ENCODE measurements around the gene CFD. TPM values are rescaled to one million over a fixed set of nuclear protein-coding genes. Genes with fewer than 3 reads are reported as not detected.
"Not testable (repeated sequence)": the region's sequence is repeated elsewhere in the genome, so short reads cannot be mapped to it uniquely, and the experiment has no call there.

CFD gene
- total and polyA plus RNA-seq, 10 of the 15 experiments (the other 5 are each of a cell fraction or from before 2014, with no cell fraction given) = 0.05 to 1.1 (median 0.38) TPM; not detected in 4

DNA sequence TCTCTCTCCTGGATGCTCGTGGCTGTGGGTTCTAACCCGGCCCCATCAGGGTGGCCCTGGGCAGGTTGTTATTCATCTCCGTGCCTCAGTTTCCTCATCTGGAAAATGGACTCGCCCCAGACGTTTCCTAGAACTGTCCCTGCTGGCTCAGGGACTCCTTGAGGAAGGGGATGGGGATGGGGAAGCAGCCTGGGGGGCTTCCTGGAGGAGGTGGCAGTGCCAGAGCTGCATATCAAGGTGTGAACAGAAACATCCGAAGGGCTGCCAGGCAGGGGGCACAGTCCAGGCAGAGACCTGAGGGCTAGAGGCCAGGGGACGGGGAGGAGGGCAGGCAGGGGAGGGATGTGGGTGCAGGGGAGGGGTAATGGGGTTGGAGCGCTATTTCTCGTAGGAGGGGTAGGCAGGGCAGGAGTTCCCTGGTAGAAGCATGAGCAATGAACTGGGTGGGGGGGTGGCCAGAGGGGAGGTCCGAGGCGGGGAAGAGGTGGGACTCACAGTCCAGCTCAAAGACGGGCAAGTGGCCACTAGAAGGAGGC, 11.0 kb upstream of the CFD start (continued):
- TF ChIP-seq, protein P1, sequence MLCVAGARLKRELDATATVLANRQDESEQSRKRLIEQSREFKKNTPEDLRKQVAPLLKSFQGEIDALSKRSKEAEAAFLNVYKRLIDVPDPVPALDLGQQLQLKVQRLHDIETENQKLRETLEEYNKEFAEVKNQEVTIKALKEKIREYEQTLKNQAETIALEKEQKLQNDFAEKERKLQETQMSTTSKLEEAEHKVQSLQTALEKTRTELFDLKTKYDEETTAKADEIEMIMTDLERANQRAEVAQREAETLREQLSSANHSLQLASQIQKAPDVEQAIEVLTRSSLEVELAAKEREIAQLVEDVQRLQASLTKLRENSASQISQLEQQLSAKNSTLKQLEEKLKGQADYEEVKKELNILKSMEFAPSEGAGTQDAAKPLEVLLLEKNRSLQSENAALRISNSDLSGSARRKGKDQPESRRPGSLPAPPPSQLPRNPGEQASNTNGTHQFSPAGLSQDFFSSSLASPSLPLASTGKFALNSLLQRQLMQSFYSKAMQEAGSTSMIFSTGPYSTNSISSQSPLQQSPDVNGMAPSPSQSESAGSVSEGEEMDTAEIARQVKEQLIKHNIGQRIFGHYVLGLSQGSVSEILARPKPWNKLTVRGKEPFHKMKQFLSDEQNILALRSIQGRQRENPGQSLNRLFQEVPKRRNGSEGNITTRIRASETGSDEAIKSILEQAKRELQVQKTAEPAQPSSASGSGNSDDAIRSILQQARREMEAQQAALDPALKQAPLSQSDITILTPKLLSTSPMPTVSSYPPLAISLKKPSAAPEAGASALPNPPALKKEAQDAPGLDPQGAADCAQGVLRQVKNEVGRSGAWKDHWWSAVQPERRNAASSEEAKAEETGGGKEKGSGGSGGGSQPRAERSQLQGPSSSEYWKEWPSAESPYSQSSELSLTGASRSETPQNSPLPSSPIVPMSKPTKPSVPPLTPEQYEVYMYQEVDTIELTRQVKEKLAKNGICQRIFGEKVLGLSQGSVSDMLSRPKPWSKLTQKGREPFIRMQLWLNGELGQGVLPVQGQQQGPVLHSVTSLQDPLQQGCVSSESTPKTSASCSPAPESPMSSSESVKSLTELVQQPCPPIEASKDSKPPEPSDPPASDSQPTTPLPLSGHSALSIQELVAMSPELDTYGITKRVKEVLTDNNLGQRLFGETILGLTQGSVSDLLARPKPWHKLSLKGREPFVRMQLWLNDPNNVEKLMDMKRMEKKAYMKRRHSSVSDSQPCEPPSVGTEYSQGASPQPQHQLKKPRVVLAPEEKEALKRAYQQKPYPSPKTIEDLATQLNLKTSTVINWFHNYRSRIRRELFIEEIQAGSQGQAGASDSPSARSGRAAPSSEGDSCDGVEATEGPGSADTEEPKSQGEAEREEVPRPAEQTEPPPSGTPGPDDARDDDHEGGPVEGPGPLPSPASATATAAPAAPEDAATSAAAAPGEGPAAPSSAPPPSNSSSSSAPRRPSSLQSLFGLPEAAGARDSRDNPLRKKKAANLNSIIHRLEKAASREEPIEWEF (IDR thresholded peaks at IDR 0.05; ENCODE audit: insufficient replicate concordance, low read depth, low read length) = no peak
- TF ChIP-seq, protein P2, sequence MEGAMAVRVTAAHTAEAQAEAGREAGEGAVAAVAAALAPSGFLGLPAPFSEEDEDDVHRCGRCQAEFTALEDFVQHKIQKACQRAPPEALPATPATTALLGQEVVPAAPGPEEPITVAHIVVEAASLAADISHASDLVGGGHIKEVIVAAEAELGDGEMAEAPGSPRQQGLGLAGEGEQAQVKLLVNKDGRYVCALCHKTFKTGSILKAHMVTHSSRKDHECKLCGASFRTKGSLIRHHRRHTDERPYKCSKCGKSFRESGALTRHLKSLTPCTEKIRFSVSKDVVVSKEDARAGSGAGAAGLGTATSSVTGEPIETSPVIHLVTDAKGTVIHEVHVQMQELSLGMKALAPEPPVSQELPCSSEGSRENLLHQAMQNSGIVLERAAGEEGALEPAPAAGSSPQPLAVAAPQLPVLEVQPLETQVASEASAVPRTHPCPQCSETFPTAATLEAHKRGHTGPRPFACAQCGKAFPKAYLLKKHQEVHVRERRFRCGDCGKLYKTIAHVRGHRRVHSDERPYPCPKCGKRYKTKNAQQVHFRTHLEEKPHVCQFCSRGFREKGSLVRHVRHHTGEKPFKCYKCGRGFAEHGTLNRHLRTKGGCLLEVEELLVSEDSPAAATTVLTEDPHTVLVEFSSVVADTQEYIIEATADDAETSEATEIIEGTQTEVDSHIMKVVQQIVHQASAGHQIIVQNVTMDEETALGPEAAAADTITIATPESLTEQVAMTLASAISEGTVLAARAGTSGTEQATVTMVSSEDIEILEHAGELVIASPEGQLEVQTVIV (IDR thresholded peaks at IDR 0.05; ENCODE audit: borderline replicate concordance, partially characterized antibody) = no peak
- TF ChIP-seq ZNF217 (IDR thresholded peaks at IDR 0.05) (no peak), SMARCA5 (IDR thresholded peaks at IDR 0.05) (no peak), CHD1 (IDR thresholded peaks at IDR 0.05; ENCODE audit: low read depth, low read length) (no peak)

DNA sequence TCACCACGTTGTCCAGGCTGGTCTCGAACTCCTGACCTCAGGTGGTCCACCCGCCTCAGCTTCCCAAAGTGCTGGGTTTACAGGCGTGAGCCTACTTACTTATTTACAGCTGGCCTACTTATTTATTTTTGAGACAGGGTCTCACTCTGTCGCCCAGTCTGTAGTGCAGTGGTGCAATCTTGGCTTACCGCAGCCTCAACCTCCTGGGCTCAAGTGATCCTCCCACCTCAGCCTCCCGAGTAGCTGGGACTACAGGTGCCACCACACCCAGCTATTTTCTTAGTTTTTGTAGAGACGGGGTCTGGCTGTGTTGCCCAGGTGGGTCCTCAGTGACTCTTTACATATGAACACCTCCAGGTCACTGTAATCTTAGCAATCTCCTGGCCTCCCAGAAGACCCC, 10.3 kb upstream of the CFD start:
- H3K36me3 ChIP-seq (ENCODE audit: control insufficient read depth in 2 of 2, insufficient read depth in 2 of 2, low read length in 1 of 2); FAIRE-seq; in situ Hi-C loops (cut with MboI); BruUV-seq (replicated peaks); intact Hi-C loops (cut with micrococcal nuclease; ENCODE audit: unreplicated experiment); POLR2A ChIA-PET; H3K27me3 ChIP-seq (replicated peaks in 1 of 2; ENCODE audit: control insufficient read depth in 2 of 2, insufficient read depth in 2 of 2, low read length in 1 of 2); H3K4me3 ChIP-seq; H2AFZ ChIP-seq (ENCODE audit: control insufficient read depth, low read depth, low read length); H3K4me1 ChIP-seq (ENCODE audit: control insufficient read depth, insufficient read depth, low read length); H4K20me1 ChIP-seq (ENCODE audit: control insufficient read depth, insufficient read depth); ATAC-seq; H3K27ac ChIP-seq (ENCODE audit: control insufficient read depth, insufficient read depth); H3K9me3 ChIP-seq (replicated peaks; ENCODE audit: control insufficient read depth, insufficient read depth, low read length); H3K9ac ChIP-seq (ENCODE audit: control insufficient read depth, insufficient read depth, low read length); DNase-seq (ENCODE audit: low read depth, low spot score); H3K4me2 ChIP-seq (ENCODE audit: control insufficient read depth, insufficient read depth); H3K79me2 ChIP-seq (ENCODE audit: control insufficient read depth, insufficient read depth, low read length): not testable (repeated sequence)
- 34% methylated on average over 8 of the region's 8 CpGs for WGBS (ENCODE audit: insufficient coverage, insufficient replicate concordance, low lambda C conversion rate, missing lambda C conversion rate)
- SMC1A ChIA-PET (ENCODE audit: uncharacterized antibody, unreplicated experiment) = interaction anchor here (0.8 kb wide), 1 partner anchor 25 kb away, joined by 3 read pairs; no protein-coding TSS in a partner anchor
- RAD21 ChIA-PET (ENCODE audit: unreplicated experiment) = interaction anchor here (0.6 to 1.5 kb wide), 2 partner anchors 14 to 66 kb away, joined by 3 to 5 read pairs; no protein-coding TSS in a partner anchor
- CTCF ChIA-PET = interaction anchor here (0.8 to 1.0 kb wide), 2 partner anchors 9 to 14 kb away, joined by 3 to 5 read pairs; no protein-coding TSS in a partner anchor
